Loucy (cell line): ENCODE data around the gene FBXL19.

Experiments used
- CTCF ChIP-seq: fragments of 200-600 bp; sonication (generic); conservative IDR thresholded peaks from 2 replicates; pipeline ENCODE4 v1.5.1; 2014; ENCODE audit warnings: mild to moderate bottlenecking, antibody characterized with exemption, low read length
- EZH2phosphoT487 ChIP-seq: fragments of 200-600 bp; IDR thresholded peaks from 2 replicates; pipeline ENCODE4 v1.6.1; 2018; ENCODE audit warnings: antibody characterized with exemption, mild to moderate bottlenecking, moderate library complexity, borderline replicate concordance

- no peak for TF ChIP-seq CTCF
- no peak for TF ChIP-seq EZH2phosphoT487
Measured at GRCh38 chr16:30907064-30907463, 16.3 kb upstream of the FBXL19 start.
